Sigmoid colon (tissue), 7 donors: ENCODE data around the gene CHRM5. TPM values are rescaled to one million over a fixed set of nuclear protein-coding genes. Genes with fewer than 3 reads are reported as not detected.

ENCODE experiments used
- DNase-seq: peaks from one replicate; pipeline ENCODE4 v3.0.0-alpha.2; 2019
- H3K27ac ChIP-seq, 4 donors: fragments of 200-600 bp; sonication (generic); one replicate each; pipeline ENCODE4 v1.5.1; 2016 to 2019; ENCODE audit warnings: mild to moderate bottlenecking in 1 of 4
- H3K27me3 ChIP-seq, 3 donors: fragments of 200-600 bp; sonication (generic); one replicate each; pipeline ENCODE4 v1.5.1; 2019; ENCODE audit warnings: mild to moderate bottlenecking in 1 of 3
- H3K36me3 ChIP-seq, 4 donors: fragments of 200-600 bp; sonication (generic); one replicate each; pipeline ENCODE4 v1.5.1; 2016 to 2019
- H3K4me1 ChIP-seq, 4 donors: fragments of 200-600 bp; sonication (generic); one replicate each; pipeline ENCODE4 v1.5.1; 2017 to 2019
- H3K4me3 ChIP-seq, 4 donors: fragments of 200-600 bp; sonication (generic); one replicate each; pipeline ENCODE4 v1.5.1; 2017 to 2019; ENCODE audit warnings: mild to moderate bottlenecking in 2 of 4, moderate library complexity in 1 of 4
- H3K9me3 ChIP-seq, 4 donors: fragments of 200-600 bp in 3 of 4; sonication (generic) in 3 of 4; one replicate each; pipeline versions ENCODE4 v1.5.1 to v1.6.1; 2013 to 2019
- EP300 ChIP-seq, 4 donors: sonication (generic); formaldehyde crosslinking; IDR thresholded peaks; one replicate each; pipeline ENCODE4 v1.6.1; 2017; ENCODE audit warnings: antibody characterized with exemption in 4 of 4
- POLR2A ChIP-seq, 2 donors: fragments of 450-650 bp; IDR thresholded peaks; one replicate each; pipeline ENCODE4 v1.6.1; 2016; ENCODE audit warnings: antibody characterized with exemption in 2 of 2, mild to moderate bottlenecking in 2 of 2, moderate library complexity in 2 of 2
- POLR2AphosphoS5 ChIP-seq, 4 donors: sonication (generic); formaldehyde crosslinking; IDR thresholded peaks; one replicate each; pipeline ENCODE4 v1.6.1; 2017; ENCODE audit warnings: antibody characterized with exemption in 4 of 4
- WGBS, 2 donors: extraction: QIAGEN DNeasy Blood & Tissue Kit; methylation state at CpG; one replicate each; pipeline ENCODE4 v1.1.7; 2013; 5-methylcytosine and 5-hydroxymethylcytosine counted together
- intact Hi-C: fragments of 100-400 bp; cut with DNase I; formaldehyde crosslinking; loops from one replicate; pipeline ENCODE4 v1.15.1; 2023
- polyA plus RNA-seq, 3 donors: library from polyadenylated mRNA; stranded (reverse); fragments of 200-250 nt; gene quantifications; one replicate each; pipeline ENCODE4 v1.2.3, GENCODE V29; 2013
- total RNA-seq, 4 donors: library from RNA; depleted of rRNA; stranded (reverse); fragments of >200 nt; gene quantifications; one replicate each; pipeline ENCODE4 v1.1.0, GENCODE V29; 2016
- TF ChIP-seq, protein P1 (sequence below), 4 experiments: fragments of 450-650 bp in 3 of 4; fragments of 200-600 bp in 1 of 4; IDR thresholded peaks; one replicate each; pipeline ENCODE4 v1.5.1; 2016 to 2019; ENCODE audit warnings: antibody characterized with exemption in 4 of 4, mild to moderate bottlenecking in 3 of 4, moderate library complexity in 2 of 4
- donor health status: healthy with polysubstance abuse.
- donor health status: Bipolar disorder and iron deficiency.
- donor health status: healthy.

Gene CHRM5
- total and polyA plus RNA-seq, 7 donors, result 0.01 TPM; not detected in 6

GRCh38 chr15:34019369-34019990, 51.2 kb downstream of the CHRM5 start:
- H3K36me3 ChIP-seq, result no peaks in the 10 kb centered on the region
- no peaks in the 10 kb centered on the region for H3K4me1 ChIP-seq
- H3K9me3 ChIP-seq, result no peaks in the 10 kb centered on the region
- no peaks in the 10 kb centered on the region for H3K27me3 ChIP-seq
- DNase-seq, result no peak
- no peak overlapping the region for H3K27ac ChIP-seq
- H3K4me3 ChIP-seq, result no peak overlapping the region
- intact Hi-C loops, result no loop called here
- 94 to 95% methylated on average over 3 of the region's 3 CpGs for WGBS, 2 donors
- TF ChIP-seq EP300 (IDR thresholded peaks at IDR 0.05), result no peak
- TF ChIP-seq, protein P1, sequence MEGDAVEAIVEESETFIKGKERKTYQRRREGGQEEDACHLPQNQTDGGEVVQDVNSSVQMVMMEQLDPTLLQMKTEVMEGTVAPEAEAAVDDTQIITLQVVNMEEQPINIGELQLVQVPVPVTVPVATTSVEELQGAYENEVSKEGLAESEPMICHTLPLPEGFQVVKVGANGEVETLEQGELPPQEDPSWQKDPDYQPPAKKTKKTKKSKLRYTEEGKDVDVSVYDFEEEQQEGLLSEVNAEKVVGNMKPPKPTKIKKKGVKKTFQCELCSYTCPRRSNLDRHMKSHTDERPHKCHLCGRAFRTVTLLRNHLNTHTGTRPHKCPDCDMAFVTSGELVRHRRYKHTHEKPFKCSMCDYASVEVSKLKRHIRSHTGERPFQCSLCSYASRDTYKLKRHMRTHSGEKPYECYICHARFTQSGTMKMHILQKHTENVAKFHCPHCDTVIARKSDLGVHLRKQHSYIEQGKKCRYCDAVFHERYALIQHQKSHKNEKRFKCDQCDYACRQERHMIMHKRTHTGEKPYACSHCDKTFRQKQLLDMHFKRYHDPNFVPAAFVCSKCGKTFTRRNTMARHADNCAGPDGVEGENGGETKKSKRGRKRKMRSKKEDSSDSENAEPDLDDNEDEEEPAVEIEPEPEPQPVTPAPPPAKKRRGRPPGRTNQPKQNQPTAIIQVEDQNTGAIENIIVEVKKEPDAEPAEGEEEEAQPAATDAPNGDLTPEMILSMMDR (IDR thresholded peaks at IDR 0.05), result no peak
- TF ChIP-seq POLR2A (IDR thresholded peaks at IDR 0.05), result no peak
- no peak for TF ChIP-seq POLR2AphosphoS5 (IDR thresholded peaks at IDR 0.05)

- TF ChIP-seq EP300 (IDR thresholded peaks at IDR 0.05) (no peak), POLR2AphosphoS5 (IDR thresholded peaks at IDR 0.05) (no peak), POLR2A (IDR thresholded peaks at IDR 0.05) (no peak)
- TF ChIP-seq, protein P1 (IDR thresholded peaks at IDR 0.05), result no peak
- Histone ChIP-seq H3K27ac (no peak overlapping the region), H3K4me1 (no peaks in the 10 kb centered on the region), H3K9me3 (peaks cover 0 to 5% (median 0%) of the 10 kb centered on the region in 4 donors), H3K4me3 (no peak overlapping the region), H3K36me3 (no peaks in the 10 kb centered on the region), H3K27me3 (no peaks in the 10 kb centered on the region)
- WGBS, 2 donors, result 72 to 83% methylated on average over 1 of the region's 1 CpG
- no peak for DNase-seq
- intact Hi-C loops, result no loop called here
Measured at GRCh38 chr15:34023907-34024306, 55.6 kb downstream of the CHRM5 start.

DNA sequence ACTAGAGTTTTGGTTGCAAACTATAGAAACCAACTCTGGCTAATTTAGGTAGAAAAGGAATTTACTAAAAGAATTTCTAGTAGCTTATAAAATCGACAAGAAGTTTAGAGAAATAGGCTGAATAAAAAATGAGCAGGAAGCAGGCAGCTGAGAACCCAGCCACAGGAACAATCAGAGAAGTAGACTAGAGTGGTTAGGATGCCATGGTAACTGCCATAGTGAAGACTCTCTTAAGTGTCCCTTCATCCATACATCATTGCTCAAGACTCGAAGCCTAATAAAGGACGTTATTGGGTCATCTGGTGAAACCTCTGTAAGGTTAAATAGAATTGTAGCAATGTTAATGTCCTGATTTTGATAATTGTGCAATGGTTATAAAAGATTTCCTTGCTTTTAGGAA, 57.0 kb downstream of the CHRM5 start:
- Histone ChIP-seq H3K36me3 (no peaks in the 10 kb centered on the region), H3K27ac (no peak overlapping the region), H3K4me1 (no peaks in the 10 kb centered on the region), H3K9me3 (peaks cover 0 to 5% (median 0%) of the 10 kb centered on the region in 4 donors), H3K4me3 (no peak overlapping the region), H3K27me3 (no peaks in the 10 kb centered on the region)
- TF ChIP-seq POLR2A (IDR thresholded peaks at IDR 0.05) (no peak), POLR2AphosphoS5 (IDR thresholded peaks at IDR 0.05) (no peak), EP300 (IDR thresholded peaks at IDR 0.05) (no peak)
- TF ChIP-seq, protein P1 (IDR thresholded peaks at IDR 0.05), result no peak
- DNase-seq, result no peak
- intact Hi-C loops, result no loop called here
- 73 to 88% methylated on average over 3 of the region's 3 CpGs for WGBS, 2 donors

DNA sequence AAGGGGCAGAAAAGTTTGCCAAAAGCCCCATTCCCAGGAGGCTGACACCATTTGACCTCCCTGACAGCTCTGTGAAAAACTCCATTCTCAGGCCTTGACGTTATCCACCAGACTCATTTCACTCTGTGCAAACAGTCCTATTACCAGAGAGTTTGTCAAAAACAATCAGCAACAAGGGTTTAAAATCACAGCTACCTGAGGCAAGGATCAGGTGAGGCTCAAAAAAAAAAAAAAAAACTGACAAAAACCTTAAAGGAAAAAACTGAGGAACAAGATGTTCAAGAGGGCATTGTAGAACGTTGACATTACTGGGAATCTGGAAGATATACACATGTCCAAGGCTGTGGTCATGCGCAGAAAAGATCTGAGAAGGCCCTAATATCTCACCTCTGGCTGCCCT, 59.3 kb downstream of the CHRM5 start:
- DNase-seq, result no peak

More for the DNA sequence above, 59.3 kb downstream of the CHRM5 start:
- H3K36me3 ChIP-seq, result no peaks in the 10 kb centered on the region
- H3K4me1 ChIP-seq, result no peaks in the 10 kb centered on the region
- H3K27me3 ChIP-seq, result no peaks in the 10 kb centered on the region
- peaks cover 0 to 5% (median 0%) of the 10 kb centered on the region in 4 donors for H3K9me3 ChIP-seq
- intact Hi-C loops, result no loop called here
- TF ChIP-seq, protein P1 (IDR thresholded peaks at IDR 0.05), result no peak
- no peak overlapping the region for H3K4me3 ChIP-seq
- WGBS, 2 donors, result 55 to 57% methylated on average over 3 of the region's 3 CpGs
- no peak overlapping the region for H3K27ac ChIP-seq
